ENCODE results near the gene TRIM62.
A peak's percentile ranks its signal among the peaks of the same experiment; 100 is the strongest.

Gene TRIM62

DNA sequence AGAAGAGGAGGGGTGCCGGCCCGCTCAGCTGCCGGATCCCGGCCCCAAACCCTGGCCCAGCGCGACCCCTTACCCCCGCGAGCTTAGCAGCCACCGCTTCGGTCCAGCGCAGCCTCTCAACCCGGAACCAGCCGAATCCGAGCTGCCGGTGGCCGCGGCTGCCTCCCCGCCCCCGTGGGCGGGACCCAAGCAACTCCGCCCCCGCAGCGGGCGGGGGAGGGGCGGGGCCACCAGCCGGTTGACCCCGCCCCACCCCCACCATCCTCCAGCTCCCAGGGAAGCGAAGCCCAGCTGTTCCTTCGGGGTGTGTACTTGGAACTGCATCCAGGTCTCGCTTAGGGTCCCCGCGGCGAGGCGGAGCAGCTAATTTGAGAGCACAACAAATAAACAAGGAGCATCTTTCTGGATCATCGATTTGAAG, at the start of gene TRIM62:
Gene TRIM62, minus strand, starts transcription at position 123 of the 421 bp plus-strand sequence. CDS start 611 bp downstream, outside the sequence.
- DNase-seq: peak; percentile 77

DNA sequence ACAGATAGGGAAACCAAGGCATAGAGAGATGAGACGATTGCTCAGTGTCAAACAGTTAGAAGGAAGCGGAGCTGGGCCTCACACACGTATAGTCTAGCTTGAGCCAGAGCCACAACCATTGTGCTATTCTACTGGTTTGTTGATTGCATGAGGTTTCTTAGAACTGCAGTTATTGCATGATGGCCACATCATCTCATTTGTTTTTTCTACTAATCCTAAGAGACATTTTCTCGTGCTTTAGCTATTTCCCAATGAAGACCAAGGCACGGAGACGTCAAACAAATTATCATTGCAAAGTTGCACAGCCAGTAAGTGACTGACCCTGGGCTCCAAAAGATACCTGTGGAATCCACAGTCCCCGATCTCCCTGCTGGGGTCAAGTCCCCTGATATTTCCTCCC, 49.3 kb upstream of the TRIM62 start:
- DNase-seq: no peak

DNA sequence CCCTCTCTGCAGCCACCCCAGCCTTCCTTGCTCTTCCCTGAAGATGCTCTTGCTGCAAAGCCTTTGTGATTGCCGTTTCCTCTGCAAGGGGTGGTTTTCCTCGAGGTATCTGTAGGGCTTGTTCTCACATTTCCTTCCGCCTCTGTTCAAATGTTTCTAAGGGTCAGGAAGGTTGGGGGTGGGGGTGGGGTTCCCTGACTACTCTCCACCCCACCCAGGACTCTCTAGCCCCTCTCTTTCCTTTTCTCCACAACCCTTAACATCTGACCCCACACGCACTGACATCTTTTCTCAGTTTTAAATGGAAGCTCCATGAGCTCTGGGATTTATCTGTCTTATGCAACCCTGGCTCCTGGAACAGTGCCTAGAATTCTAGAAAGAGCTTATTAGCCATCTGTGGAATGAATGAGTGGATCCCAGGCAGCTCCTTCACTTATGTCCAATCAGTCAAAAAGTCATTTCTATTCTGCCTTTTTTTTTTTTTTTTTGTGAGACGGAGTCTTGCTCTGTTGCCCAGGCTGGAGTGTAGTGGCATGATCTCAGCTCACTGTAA, 47.2 kb upstream of the TRIM62 start:
- DNase-seq: no peak

DNA sequence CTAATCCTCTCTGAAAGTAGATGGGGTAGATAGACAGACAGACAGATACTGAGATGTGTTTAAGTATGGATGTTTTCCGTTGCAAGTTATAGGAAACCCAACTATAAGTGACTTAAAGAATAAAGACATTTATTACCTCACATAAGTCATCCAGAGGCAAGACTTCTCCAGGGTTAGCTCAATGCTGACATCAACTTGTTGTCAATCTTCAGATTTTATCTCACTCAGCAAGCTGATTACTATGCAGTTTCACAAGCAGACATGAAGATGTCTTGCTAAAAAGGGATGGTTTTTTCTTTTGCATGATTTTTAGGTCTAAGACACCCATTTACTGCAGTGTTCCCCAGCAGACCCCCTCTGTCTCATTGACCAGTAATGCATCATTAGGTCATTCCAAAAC, 43.7 kb upstream of the TRIM62 start:
- DNase-seq: no peak

DNA sequence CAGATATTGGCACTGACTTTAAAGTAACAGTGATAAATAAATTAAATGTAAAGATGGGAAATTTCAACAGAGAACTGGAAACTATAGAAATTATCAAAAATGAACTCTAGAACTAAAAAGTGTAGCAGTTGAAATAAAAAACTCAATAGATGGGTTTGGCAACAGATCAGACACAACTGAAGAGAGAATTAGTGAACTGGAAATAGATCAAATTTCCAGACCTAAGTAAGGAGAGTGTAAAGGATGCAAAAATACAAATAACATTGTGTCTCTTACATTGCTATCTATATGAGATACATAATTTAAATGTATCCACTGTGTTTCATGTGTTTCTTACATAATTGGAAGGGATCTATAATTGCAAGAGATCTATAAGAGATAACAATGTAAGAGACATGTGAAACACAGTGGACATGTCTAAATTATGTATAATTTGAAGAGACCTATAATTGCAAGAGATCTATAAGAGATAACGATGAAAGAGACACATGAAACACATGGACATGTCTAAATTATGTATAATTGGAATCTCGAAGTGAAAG, 42.4 kb upstream of the TRIM62 start:
- DNase-seq: no peak

DNA sequence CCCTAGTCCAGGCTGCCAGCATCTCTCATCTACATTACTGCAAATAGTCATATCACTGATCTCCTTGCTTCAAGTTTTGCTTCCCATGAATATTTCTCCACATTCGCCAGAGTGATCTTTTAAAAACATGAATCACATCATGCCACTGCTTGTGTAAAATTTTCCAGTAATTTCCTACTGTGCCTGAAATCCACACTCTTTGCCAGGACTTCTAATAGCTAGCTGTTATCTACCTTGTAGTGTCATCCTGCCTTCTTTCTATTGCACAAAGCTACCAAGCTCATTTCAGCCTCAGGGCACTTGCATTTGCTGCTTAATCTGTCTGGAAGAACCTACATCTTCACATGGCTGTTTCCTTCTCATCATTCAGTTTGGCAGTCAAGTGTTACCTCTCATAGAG, 40.5 kb upstream of the TRIM62 start:
- DNase-seq: no peak

DNA sequence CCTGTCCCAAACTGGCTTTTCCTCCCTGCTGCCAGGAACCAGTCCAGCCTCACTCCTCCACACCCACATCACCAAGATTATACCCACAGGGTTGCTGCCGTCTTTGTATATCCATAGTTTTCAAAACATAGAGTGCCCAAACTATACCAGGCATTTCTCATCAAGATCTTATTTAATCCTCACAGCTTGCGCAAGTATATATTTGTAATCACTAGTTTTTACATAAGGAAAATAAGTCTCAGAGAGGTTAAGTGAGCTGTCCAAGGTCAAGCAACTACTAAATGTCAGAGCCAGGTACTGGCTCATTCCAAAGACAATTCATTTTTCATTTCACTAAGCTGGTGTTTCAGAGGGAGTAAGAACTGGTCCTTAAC, 39.5 kb upstream of the TRIM62 start:
- DNase-seq: no peak

DNA sequence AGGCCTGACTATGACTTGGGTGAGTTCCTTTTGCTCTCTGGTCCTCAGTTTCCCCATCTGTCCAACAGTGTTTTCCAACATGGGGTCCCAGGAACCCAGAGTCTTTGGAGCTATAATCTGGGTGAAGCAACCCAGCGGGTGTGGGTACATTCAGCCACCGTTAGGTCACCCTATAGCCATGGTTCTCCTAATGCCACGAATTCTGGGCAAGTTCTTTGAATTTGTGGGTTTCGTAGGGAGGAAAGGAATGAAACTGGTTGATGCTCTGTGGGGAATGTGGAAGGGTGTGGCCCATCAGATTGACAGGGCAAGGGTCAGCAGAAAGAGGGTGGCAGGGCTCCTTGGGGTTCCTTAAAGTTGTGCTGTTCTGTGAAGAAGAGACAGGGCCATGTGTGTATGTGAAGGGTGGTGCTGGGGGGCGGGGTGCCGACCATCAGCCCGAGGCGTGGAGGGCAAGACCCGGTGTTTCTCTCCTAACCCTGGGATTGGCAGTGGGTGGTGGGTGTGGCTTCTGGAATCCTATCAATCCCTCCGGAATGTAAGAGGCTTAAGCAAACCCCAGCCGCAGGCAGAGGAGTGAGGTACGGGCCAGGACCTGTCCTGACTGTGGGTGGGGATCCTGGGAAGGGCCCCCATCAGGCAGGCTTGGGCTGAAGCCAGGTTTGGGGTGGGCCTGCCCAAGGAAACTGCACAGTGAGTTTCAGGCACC, 39.0 kb upstream of the TRIM62 start:
- no peak for DNase-seq

DNA sequence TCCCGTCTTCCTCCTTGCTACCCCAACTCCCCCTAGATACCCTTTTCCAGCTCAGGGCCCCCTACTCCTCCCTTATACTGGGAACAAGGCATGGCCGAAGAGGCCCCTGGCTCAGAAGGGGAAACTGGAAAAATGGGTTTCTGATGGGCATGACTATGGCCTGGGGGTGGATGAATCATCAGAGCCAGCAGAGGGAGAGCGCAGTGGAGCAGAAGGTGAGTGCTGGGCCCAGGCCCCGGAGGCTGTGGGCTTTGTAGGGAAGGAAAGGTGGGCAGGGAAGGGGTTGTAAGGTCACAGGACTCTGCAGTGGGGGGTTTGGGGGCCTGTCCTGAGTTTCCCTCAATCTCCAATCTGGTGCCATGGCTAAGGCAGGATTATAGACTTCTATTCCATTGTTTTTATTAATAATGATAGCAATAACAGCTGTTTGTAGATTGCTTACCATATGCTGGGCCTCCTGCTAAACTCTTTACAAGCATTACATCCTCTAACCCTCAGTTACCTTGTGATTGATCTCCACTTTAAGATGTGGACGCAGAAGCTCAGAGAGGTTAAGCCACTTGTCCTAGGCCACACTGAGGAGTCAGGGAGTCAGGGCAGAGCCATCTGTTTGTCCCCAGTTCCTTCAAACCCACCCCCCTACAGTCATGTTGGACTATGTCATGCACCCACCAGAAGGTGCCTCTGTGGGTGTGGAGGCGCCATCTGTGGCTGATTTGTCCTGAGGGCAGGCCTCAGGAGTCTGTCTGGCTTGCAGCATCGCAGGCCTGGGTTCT, 38.2 kb upstream of the TRIM62 start:
- no peak for DNase-seq

DNA sequence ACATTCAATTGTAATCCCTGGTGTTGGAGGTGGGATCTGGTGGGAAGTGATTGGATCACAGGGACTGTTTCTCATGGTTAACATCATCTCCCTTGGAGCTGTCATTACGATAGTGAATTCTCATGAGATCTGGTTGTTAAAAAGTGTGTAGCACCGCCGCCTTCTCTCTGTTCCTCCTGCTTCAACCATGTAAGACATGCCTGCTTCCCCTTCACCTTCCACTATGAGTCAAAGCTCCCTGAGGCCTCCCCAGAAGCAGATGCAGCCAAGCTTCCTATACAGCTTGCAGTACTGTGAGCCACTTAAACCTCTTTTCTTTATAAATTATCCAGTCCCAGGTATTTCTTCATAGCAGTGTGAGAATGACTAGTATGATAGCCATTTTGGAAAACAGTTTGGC, 30.1 kb upstream of the TRIM62 start:
- no peak for DNase-seq

DNA sequence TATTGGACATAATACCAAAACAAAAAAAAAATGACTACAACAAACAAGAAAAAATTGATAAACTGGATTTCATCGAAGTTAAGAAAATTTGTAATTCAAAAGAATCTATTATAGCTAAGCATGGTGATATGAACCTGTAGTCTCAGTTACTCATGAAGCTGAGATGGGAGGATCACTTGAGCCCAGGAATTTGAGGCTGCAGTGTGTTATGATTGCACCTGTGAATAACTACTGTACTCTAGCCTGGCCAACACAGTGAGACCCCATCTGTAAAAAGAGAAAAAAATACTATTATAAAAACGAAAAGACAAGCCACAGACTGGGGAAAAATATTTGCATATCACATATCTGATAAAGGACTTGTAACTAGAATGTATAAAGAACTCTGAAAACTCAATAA, 24.5 kb upstream of the TRIM62 start:
- DNase-seq: no peak

DNA sequence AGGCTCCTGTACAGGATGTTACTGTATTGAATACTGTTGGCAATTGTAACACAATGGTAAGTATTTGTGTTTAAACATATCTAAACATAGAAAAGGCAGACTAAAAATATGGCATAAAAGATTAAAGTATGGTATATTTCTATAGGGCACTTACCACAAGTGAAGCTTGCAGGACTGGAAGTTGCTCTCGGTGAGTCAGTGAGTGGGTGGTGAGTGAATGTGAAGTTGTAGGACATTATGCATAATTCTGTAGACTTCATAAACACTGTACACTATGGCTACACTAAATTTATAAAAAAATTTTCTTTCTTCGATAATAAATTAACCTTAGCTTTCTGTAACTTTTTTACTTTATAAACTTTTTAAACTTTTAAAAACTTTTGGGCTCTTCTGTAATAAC, 13.7 kb upstream of the TRIM62 start:
- no peak for DNase-seq

DNA sequence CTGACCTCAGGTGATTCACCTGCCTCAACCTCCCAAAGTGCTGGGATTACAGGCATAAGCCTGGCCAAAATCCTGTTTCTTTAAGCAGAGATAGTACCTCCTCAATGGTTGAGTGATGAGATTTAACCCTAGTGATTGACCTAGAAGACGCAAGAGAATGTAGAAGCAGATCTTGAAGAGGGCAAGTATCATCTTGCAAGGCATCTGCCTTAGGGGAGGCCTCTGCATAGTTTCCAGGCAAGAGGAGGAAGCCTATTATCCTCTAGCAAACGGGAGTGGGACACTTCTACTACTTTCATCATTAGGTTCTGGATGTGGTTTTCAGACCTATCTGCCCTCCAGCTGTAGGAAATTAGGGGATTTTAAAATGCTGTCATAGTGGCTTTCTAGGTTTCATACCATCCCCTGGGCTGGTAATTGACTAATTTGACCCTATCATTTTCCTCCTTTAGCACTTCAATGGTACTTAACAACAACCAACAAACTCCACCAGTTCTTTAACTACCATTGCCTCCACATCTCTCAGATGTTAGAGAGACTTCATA, 10.0 kb upstream of the TRIM62 start:
- DNase-seq: no peak

DNA sequence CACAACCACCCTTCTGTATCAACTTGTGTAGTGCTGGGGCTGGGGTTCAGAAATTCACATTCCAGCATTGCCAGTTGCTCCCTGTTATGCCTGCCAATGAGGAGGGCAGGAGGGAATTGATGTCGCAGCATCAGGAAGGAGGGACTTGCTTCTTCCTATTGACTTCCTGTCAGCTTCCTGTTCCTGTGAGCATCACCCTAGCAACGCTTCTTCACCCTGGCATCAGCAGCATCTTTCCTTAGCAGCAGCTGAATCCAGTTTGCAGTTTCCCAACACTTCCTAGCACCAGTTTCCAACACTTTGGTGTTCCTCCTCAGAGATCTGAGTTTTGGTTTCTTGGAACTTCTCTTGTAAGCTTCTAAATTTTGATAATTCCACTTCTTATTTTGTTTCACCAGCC, 8.9 kb upstream of the TRIM62 start:
- no peak for DNase-seq

DNA sequence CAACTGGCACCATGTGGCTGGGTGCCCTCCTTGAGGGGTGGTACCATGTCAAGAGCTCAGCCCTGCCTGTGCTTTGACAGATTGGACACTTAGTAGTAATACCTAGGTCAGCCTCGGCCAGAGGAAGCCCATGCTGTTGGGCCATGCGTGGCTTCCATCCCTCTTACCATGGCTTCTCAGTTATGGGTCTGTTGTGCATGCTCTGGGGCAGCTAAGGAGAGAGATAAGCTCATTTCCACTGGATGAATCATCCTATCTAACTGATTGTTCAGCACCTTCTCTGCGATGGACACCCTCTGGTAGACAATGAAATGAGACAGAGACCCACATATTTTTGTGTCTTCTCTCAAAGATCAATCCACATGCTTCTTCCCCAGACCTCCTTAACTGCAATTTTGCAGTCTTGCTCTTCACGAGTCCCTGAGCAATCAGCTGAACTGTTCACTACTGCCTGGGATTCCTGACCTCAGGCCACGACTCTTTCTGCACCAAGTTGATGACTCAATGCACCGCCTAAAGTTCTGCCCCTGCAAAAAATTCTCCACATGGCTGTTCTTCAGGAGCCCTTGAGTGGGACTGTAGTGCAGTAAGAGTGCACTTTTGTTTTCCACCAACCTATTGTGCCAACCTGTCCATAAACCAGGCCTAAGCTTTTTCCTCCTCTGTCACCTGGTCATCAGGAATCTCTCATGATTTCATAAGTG, 6.9 kb upstream of the TRIM62 start:
- DNase-seq: no peak

DNA sequence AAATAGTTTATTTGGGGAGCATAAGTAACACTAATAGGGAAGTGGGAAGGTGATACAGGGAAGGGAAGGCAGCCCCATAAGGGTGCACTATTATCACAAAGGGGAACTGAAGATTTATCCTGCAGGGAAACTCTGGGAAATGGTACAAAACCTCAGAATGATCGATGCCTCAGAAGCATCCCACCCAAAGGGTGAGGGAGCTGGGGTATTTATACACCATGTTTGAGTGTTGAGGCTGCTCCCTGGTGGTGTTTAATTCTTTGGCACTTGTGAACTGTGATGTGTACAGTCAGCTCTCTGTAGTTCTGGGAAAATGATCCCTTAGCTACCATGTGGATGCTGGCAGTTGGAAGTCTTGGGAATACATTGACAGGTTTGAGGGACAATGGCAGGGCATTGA, 5.1 kb upstream of the TRIM62 start:
- no peak for DNase-seq

DNA sequence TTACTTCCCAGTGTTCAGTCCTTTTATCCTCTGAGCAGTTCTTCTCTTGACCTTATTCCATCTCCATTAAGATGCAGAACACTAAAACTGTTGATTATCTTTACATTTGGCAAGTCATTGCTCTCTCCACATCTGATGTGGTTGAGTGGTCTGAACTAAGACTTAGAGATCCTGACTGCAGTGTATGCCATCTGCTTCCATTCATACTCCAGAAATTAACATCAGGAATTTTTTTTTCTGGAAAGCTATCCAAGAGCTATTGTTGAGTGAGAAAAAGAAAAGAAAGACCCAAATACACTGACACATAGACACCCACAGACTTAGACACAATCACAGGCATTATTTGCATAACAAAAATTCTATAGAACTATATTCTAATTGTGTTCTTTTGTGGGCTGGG, 3.7 kb upstream of the TRIM62 start:
- DNase-seq: no peak

DNA sequence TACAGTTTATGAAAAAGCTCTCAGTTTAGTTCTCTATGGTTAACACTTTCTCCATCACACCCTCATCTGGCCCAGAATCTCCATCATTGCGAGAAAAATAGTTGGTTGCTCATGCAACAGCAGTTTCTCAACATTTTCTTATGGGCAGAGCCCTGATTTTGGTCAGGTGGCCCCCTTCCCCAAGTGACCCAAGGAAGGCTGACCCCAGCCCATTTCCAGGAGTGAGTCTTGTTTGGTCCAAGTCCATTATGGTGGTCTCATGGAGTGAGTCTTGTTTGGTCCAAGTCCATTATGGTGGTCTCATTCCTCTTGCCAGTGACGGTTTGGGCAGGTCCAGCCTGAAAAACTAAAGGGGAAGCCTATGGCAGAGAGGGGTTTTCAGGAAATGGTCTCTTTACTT, 1.5 kb upstream of the TRIM62 start:
- DNase-seq: no peak

DNA sequence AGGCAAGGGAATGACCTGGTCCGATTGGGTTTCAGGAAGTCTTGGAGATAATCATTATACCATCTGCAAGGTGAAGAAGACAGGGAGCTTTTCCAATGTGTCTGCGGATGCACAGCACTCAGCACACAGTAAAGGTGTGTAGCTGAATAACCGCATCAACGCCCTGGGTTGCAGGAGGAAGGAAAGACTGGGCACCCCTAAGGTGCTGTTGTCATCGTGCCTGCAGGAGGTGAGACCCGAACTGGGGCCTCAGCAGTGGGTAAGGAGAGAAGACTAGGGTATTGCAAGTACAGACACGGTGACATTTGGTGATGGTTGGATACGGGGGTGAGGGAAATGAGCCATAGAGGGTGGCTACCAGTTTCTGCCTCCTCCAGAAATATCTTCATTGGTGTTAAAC, 1.1 kb upstream of the TRIM62 start:
- no peak for DNase-seq

DNA sequence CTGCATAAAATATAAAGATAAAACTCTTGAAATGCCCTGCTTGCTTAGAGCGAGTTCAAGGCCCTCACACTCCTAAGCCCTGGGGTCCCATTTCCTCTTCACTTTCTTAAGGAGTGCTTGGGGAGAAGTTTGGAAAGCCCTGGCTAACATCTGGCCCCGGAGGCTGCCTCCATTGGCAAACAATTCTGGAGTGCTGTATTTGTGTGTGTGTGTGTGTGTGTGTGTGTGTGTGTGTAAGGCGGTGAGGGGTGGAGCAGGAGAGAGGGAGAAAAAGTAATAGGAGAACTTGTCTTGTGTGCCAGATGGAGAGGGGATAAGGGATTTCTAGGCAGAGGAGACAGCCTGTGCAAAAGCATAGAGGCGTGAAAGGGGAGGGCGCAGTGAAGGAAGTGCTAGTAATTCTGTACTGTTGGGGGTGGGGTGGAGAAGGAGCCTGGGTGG, 578 bp upstream of the TRIM62 start:
- no peak for DNase-seq

DNA sequence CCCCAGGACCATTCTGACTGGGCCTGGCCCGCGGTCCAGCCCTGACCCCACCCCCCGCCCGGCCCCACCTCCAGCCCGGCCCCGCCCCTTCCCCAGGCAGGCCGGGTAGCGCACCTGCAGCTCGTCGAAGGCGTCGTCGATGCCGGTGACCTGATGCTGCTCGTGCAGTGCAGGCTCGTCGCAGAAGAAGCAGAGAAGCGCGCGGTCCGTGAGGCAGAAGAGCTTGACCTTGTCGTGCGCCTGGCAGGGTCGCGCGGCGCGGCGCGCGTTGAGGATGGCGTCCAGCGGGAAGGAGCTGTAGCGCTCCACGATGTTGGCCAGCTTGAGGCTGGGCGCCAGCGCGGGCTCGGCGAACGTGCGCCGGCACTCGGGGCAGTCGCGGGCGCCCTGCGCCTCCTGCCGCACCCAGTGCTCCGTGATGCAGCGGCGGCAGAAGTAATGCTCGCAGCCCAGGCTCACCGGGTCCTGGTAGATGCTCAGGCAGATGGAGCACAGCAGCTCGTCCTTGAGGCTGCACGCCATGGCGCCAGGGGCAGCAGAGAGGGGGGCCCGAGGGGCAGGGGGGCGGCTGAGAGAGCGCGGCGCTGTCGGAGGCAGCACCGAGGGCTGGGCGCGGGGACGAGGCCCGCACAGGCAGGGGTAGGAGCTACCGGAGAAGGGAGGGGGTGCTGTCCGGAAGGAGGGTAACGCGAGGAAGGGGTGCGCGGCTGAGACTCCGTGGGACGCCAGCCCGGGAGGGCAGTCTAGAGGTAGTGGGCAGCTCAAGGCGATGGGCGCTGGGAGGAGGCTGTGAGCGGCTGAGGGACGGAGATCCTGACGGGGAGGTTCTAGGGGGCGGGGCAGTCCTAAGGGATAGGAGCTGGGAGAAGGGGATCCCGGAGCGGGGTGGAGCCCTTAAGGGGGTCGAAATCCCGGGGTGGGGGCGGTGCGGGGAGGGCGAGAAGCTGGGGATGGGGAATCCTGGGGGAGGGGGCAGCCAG, 642 bp downstream of the TRIM62 start:
- DNase-seq: peak; percentile 89

Measured in CD4-positive, alpha-beta T cell treated with Interleukin-21 for 1 hour (primary cell).